GM23338 (cell line): Measurements from ENCODE around the gene ADAMTS4.

Experiments used
- EZH2 ChIP-seq: fragments of 200-600 bp; sonication (generic); IDR thresholded peaks from one replicate; pipeline ENCODE4 v1.8.0; 2017; ENCODE audit warnings: antibody characterized with exemption, mild to moderate bottlenecking, low read depth; ENCODE audit not compliant: unreplicated experiment
- EZH2phosphoT487 ChIP-seq: fragments of 200-600 bp; sonication (generic); IDR thresholded peaks from one replicate; pipeline ENCODE4 v1.8.1; 2018; ENCODE audit warnings: antibody characterized with exemption; ENCODE audit not compliant: unreplicated experiment
- POLR2AphosphoS5 ChIP-seq: IDR thresholded peaks from 2 replicates; pipeline ENCODE4 v1.6.1; 2016; ENCODE audit warnings: antibody characterized with exemption, low read depth
- STAT1 ChIP-seq: IDR thresholded peaks from one replicate; pipeline ENCODE4 v1.6.1; 2016; ENCODE audit warnings: antibody characterized with exemption; ENCODE audit not compliant: unreplicated experiment
- ZNF331 ChIP-seq: fragments of 250-450 bp; sonication (Bioruptor Pico); IDR thresholded peaks from 2 replicates; pipeline ENCODE4 v1.5.0; 2020; ENCODE audit warnings: low read depth, mild to moderate bottlenecking, moderate library complexity
- TF ChIP-seq, protein P1 (sequence below), 2 experiments: fragments of 200-600 bp in 1 of 2; sonication (generic) in 1 of 2; conservative IDR thresholded peaks; 2 replicates each; pipeline versions ENCODE4 v1.5.1 to v1.6.1; 2016 to 2017; ENCODE audit warnings: antibody characterized with exemption in 2 of 2, low read depth in 2 of 2, mild to moderate bottlenecking in 2 of 2, moderate library complexity in 1 of 2
- TF ChIP-seq, protein P2 (sequence below): IDR thresholded peaks from one replicate; pipeline ENCODE4 v1.6.1; 2018; ENCODE audit warnings: antibody characterized with exemption; ENCODE audit not compliant: unreplicated experiment
- TF ChIP-seq, protein P3 (sequence below): fragments of 250-450 bp; sonication (Bioruptor Pico); IDR thresholded peaks from 2 replicates; pipeline ENCODE4 v1.5.0; 2020; ENCODE audit warnings: mild to moderate bottlenecking, moderate library complexity

DNA sequence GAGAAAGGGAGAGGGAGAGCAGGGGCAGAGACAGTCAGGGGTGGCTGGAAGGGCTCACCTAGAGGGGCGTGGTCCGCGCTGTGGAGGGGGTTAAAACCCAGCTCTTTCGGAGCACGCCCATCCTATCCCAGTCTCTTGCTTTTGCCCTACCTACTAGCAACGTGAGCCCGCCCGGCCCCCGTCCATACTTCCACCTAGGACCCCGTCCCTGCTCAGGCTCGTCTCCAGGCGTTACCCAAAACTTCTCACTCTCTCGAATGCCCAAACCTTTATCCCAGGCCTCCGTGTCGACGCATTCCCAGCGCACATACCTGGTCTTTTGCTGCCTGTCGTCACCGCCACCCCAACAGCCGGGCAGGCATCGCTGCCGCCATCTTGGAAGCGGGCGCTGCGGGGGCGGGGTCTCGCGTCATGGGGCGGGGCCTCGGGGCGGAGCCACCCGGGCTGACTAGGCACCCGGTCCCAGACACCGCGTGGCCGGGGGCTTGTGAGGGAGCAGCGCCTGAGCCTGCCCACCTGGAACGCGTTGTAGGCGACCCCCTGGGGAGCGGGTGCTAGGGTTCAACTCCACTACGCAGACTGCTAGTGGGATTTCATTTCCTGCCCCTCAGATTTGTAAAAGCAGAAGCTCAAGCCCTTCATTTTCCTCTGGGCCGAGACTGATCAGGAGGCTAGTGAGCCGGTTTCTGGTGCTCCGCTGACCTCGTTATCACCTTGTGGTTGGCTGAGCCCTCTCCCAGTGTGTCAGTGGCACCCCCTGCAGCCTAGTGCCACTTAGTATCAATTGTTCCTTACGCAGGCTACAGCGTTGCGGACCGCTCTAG, 21.5 kb downstream of the ADAMTS4 start, which contains the start of gene B4GALT3:
- TF ChIP-seq, protein P1, sequence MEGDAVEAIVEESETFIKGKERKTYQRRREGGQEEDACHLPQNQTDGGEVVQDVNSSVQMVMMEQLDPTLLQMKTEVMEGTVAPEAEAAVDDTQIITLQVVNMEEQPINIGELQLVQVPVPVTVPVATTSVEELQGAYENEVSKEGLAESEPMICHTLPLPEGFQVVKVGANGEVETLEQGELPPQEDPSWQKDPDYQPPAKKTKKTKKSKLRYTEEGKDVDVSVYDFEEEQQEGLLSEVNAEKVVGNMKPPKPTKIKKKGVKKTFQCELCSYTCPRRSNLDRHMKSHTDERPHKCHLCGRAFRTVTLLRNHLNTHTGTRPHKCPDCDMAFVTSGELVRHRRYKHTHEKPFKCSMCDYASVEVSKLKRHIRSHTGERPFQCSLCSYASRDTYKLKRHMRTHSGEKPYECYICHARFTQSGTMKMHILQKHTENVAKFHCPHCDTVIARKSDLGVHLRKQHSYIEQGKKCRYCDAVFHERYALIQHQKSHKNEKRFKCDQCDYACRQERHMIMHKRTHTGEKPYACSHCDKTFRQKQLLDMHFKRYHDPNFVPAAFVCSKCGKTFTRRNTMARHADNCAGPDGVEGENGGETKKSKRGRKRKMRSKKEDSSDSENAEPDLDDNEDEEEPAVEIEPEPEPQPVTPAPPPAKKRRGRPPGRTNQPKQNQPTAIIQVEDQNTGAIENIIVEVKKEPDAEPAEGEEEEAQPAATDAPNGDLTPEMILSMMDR (conservative IDR thresholded peaks at IDR 0.05; ENCODE audit: low read depth in 2 of 2): peak; percentile 32 to 65; a peak in 3 of 4 replicates
- TF ChIP-seq, protein P2, sequence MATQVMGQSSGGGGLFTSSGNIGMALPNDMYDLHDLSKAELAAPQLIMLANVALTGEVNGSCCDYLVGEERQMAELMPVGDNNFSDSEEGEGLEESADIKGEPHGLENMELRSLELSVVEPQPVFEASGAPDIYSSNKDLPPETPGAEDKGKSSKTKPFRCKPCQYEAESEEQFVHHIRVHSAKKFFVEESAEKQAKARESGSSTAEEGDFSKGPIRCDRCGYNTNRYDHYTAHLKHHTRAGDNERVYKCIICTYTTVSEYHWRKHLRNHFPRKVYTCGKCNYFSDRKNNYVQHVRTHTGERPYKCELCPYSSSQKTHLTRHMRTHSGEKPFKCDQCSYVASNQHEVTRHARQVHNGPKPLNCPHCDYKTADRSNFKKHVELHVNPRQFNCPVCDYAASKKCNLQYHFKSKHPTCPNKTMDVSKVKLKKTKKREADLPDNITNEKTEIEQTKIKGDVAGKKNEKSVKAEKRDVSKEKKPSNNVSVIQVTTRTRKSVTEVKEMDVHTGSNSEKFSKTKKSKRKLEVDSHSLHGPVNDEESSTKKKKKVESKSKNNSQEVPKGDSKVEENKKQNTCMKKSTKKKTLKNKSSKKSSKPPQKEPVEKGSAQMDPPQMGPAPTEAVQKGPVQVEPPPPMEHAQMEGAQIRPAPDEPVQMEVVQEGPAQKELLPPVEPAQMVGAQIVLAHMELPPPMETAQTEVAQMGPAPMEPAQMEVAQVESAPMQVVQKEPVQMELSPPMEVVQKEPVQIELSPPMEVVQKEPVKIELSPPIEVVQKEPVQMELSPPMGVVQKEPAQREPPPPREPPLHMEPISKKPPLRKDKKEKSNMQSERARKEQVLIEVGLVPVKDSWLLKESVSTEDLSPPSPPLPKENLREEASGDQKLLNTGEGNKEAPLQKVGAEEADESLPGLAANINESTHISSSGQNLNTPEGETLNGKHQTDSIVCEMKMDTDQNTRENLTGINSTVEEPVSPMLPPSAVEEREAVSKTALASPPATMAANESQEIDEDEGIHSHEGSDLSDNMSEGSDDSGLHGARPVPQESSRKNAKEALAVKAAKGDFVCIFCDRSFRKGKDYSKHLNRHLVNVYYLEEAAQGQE: no peak
- TF ChIP-seq POLR2AphosphoS5 (peak; percentile 97), EZH2 (no peak), STAT1 (no peak), EZH2phosphoT487 (no peak), ZNF331 (CRISPR knock-in tag) (no peak)
- TF ChIP-seq, protein P3, sequence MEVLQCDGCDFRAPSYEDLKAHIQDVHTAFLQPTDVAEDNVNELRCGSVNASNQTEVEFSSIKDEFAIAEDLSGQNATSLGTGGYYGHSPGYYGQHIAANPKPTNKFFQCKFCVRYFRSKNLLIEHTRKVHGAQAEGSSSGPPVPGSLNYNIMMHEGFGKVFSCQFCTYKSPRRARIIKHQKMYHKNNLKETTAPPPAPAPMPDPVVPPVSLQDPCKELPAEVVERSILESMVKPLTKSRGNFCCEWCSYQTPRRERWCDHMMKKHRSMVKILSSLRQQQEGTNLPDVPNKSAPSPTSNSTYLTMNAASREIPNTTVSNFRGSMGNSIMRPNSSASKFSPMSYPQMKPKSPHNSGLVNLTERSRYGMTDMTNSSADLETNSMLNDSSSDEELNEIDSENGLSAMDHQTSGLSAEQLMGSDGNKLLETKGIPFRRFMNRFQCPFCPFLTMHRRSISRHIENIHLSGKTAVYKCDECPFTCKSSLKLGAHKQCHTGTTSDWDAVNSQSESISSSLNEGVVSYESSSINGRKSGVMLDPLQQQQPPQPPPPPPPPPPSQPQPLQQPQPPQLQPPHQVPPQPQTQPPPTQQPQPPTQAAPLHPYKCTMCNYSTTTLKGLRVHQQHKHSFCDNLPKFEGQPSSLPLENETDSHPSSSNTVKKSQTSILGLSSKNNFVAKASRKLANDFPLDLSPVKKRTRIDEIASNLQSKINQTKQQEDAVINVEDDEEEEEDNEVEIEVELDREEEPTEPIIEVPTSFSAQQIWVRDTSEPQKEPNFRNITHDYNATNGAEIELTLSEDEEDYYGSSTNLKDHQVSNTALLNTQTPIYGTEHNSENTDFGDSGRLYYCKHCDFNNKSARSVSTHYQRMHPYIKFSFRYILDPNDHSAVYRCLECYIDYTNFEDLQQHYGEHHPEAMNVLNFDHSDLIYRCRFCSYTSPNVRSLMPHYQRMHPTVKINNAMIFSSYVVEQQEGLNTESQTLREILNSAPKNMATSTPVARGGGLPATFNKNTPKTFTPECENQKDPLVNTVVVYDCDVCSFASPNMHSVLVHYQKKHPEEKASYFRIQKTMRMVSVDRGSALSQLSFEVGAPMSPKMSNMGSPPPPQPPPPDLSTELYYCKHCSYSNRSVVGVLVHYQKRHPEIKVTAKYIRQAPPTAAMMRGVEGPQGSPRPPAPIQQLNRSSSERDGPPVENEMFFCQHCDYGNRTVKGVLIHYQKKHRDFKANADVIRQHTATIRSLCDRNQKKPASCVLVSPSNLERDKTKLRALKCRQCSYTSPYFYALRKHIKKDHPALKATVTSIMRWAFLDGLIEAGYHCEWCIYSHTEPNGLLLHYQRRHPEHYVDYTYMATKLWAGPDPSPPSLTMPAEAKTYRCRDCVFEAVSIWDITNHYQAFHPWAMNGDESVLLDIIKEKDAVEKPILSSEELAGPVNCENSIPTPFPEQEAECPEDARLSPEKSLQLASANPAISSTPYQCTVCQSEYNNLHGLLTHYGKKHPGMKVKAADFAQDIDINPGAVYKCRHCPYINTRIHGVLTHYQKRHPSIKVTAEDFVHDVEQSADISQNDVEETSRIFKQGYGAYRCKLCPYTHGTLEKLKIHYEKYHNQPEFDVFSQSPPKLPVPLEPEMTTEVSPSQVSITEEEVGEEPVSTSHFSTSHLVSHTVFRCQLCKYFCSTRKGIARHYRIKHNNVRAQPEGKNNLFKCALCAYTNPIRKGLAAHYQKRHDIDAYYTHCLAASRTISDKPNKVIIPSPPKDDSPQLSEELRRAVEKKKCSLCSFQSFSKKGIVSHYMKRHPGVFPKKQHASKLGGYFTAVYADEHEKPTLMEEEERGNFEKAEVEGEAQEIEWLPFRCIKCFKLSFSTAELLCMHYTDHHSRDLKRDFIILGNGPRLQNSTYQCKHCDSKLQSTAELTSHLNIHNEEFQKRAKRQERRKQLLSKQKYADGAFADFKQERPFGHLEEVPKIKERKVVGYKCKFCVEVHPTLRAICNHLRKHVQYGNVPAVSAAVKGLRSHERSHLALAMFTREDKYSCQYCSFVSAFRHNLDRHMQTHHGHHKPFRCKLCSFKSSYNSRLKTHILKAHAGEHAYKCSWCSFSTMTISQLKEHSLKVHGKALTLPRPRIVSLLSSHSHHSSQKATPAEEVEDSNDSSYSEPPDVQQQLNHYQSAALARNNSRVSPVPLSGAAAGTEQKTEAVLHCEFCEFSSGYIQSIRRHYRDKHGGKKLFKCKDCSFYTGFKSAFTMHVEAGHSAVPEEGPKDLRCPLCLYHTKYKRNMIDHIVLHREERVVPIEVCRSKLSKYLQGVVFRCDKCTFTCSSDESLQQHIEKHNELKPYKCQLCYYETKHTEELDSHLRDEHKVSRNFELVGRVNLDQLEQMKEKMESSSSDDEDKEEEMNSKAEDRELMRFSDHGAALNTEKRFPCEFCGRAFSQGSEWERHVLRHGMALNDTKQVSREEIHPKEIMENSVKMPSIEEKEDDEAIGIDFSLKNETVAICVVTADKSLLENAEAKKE (CRISPR knock-in tag): no peak
